Stimulated activated CD4-positive, alpha-beta T cell treated with anti-CD3 and anti-CD28 coated beads, Interleukin-15, amount 100 ng/mL, for 1 hour (primary cell): ENCODE measurements around the gene C6orf120.

Source experiments
- DNase-seq, 2 donors: peaks; one replicate each; pipeline ENCODE4 v3.0.0-alpha.2; 2020; ENCODE audit warnings: low read depth in 1 of 2, low spot score in 1 of 2

C6orf120 gene

DNA sequence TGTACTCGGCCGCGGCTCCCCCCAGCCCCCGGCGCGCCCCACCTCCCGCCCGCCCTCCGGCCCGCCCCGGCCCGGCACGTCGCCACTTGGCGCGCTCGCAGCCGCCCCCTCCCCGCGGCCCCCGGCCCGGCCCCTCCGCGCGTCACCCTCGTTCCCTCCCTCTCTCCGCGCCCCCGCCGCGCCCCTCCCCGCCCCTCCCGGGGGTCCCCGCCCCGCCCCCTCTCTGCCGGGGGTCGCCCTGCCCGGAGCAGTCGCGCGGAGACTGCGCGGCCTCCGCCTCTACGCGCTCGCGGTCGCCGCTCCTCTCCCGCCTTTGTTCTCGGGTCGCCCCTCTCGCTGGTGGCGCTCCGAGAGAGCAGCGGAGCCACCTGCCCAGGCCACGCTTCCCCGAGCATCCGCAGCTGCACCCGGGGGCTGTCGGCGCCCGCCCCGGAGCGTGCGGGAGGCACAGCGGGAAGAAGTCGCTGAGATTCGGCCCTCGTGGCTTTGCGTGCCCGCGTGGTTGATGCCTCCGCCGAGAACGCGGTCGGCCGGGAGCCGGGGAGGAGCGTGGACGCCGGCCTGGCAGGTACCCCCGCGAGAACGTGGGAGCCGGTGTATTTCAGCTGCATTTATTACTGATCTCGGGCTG lies 22.7 kb downstream of the C6orf120 start, which contains the start of gene PHF10:
PHF10 (minus strand) TSS at position 7 of the 631 bp plus-strand sequence. CDS start 569 bp downstream, outside the sequence.
- peak; percentile 40 to 74 for DNase-seq

- no peak for DNase-seq
Observed at GRCh38 chr6:169725125-169726048, 23.5 kb downstream of the C6orf120 start.

- no peak for DNase-seq
Observed at GRCh38 chr6:169726049-169726400, 24.1 kb downstream of the C6orf120 start.

DNA sequence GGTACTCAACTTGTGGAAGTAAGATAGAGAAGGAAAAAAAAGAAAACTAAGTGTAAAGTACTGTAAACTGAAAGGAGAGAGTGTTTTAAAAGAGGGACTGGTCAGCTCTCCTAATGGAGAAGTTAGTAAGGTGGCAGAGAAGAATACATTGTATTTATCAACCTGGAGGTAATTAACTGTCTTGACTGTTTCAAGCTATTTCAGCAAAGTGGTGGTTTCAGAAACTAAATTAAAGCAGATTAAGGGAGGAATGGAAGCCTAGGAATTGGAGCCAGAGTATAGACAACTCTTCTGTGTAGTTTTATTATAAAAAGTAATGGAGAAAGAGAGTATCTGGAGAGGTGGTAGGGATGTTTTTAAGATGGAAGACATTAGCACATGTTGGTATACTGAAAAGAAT lies 25.0 kb downstream of the C6orf120 start:
- DNase-seq = no peak

GRCh38 chr6:169729961-169730360 lies 28.0 kb downstream of the C6orf120 start:
- no peak for DNase-seq

- no peak for DNase-seq
Observed at GRCh38 chr6:169738204-169738975, 36.5 kb downstream of the C6orf120 start.

DNA sequence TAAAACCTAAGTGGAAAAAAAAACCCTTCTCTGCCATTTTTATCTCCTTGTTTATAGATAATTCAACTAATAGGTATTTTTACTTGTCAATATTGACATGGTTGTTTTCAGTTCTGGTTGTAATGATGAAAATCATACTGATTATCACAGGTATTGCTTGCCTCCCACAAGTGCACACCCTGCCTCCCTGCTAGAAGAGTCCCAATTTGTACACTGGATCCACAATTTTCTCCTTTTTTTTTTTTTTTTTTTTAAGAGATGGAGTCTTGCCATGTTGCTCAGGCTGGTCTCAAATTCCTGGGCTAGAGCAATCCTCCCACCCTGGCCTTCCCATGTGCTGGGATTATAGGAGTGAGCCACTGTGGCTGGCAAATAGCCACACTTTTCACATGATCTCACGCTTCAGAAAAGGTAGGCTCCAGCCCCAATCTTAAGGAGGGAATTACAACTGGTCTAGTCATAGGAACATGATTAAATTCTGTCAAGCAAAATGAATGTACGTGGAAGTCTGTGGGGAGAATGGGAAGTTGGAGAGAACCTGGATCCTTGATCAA lies 37.1 kb downstream of the C6orf120 start:
- DNase-seq = no peak

GRCh38 chr6:169741344-169741743 lies 39.4 kb downstream of the C6orf120 start:
- no peak for DNase-seq

DNA sequence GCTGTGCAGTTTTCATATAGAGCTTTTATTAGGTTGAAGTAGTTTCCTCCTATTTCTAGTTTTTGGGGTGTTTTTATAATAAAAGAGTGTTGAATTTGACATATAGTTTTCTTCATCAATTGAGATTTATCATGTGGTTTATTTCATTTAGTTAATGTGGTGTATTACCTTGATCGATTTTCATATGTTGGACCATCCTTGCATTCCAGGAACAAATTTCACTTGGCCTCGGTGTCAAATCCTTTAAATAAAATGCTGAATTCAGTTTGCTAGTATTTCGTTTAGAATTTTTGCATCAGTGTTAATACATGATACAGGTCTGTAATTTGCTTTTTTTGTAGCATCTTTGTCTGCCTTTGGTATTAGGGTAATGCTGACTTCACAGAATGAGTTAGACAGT lies 43.5 kb downstream of the C6orf120 start:
- no peak for DNase-seq

DNA sequence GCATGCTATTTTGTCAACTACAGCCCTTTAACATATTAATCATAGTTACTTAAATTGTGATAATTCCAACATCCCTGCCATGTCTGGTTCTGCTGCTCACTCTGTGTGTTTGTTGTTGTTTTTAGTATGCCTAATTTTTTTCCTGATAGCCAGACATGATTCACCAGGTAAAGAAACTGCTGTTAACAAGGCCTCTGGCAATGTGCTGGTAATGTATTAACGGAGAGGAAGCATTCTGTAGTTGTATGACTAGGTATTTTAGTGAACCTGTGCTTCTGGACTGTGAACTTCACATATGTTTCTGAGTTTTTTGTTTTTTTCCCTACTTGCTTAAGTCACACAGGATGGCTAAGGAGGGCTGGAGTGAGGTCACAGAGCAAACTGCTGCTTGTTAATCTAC lies 44.6 kb downstream of the C6orf120 start:
- DNase-seq = no peak

- DNase-seq = peak; percentile 84 to 92
Observed at GRCh38 chr6:169751242-169752073, 49.5 kb downstream of the C6orf120 start, which contains the start of the genes DYNLT2 and ERMARD. TSS of gene DYNLT2 (minus strand) at chr6:169751572. CDS start at chr6:169751458, 114 bp downstream. TSS of gene ERMARD (plus strand) at chr6:169751622. CDS start at chr6:169751658, 36 bp downstream.

DNA sequence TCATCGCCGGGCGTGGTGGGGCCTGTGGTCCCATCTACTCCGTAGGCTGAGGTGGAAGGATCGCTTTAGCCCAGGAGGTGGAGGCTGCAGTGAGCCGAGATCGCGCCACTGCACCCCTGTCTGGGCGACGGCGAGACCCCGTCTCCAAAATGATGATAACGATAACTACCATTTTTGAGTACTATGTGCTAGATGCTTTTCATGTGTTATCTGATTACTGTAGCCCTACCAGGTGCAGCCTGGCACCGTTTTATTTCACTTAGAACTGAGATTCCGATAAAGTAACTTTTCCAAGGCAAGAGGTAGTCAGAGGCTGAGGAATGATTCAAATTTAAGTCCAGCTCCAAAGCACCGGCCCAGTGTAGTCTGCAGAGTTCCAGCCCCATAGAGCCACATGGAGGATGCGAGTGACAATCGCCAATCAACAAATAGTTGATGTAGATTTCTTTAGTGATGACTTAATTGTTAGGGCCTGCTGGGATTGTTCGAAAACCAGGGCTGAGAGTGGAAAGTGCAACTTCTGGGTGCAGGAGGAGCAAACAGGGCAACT lies 50.2 kb downstream of the C6orf120 start:
- no peak for DNase-seq
